NCI-H510A (cell line): ENCODE results near the gene SGMS1.
"Not testable (repeated sequence)": the region's sequence is repeated elsewhere in the genome, so short reads cannot be mapped to it uniquely, and the experiment has no call there.

Experiments
- DNase-seq: peaks from one replicate; lab custom pipeline; 2025; lab: John Stamatoyannopoulos, UW

SGMS1 gene

DNA sequence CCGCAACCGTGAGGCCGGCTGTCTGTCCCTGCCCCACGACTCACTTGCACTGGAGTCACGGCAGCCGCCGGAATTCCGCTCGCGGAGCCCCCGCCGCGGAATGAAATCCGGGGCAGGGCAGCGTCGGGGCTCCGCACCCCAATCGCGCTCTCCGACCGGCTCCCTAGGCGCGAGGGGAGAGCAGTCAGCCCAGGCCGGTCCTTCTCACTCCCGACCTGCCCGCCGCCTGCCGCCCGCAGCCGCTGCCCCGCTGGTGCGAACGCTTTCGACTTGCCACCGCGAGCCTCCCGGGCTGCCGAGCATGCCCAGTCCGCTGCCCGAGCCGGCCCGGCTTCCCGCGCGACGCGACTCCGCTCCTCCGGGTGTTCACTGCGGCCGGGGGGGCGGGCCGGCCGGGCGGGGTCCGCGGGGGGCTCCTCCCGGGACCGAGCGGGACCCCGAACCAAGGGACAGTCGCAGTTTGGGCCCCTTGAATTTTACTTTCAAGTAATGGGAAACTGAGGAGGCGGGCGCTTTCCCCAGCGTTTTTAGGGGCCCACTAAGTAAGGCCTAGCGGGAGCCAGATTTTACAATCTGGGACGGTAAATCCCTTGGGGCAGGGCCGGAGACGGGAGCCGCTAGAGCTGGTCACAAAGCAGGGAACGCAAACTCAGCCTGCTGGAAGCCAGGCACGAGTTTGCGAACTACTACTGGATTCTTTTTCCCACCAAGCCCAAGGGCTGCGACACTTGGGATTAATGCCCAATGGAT lies at the start of gene SGMS1:
SGMS1 (minus strand) TSS at position 294 of the 750 bp plus-strand sequence. CDS start 279,842 bp downstream, outside the sequence.
- peak; percentile 58 for DNase-seq

- not testable (repeated sequence) for DNase-seq
Measured at GRCh38 chr10:50672152-50672551, 48.4 kb upstream of the SGMS1 start.

- not testable (repeated sequence) for DNase-seq
Measured at GRCh38 chr10:50671645-50672044, 47.9 kb upstream of the SGMS1 start.

DNA sequence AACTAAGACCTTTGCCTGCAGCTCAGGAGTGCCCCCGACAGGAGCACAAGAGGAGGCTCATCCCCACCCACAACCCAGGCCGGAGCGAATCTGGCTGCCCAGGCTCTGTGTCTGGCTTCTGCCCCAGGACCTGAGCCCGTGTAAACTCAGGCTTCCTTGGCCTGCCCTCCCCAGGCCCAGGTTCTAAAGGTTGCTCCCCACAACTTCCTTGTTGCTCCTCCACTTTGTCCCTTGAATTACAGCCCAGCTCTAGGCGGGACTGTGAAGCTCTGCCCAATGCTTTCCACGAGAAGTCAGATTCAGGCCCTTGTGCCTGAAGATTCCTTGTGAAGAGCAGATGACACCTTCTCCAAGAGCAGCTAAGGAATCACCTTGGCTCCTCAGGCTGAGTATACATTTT lies 46.2 kb upstream of the SGMS1 start:
- DNase-seq: not testable (repeated sequence)

DNA sequence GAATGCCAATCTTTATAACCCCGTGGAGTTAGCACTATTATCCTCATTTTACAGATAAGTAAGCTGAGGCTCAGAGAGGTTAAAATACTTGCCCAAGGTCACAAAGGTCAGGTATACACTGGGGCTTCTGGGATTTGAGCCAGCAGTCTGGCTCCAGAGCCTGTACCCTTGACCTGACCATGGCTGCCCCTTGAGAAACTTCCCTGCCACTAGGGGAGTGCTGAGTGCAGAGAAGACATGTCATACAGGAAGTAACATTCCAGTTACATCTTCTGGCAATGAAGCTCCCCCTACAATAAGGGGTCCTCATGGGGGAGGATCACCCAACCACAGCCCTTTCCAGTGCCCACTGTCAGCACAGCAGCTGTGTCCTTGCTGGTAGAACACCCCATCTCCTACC lies 43.6 kb upstream of the SGMS1 start:
- not testable (repeated sequence) for DNase-seq

DNA sequence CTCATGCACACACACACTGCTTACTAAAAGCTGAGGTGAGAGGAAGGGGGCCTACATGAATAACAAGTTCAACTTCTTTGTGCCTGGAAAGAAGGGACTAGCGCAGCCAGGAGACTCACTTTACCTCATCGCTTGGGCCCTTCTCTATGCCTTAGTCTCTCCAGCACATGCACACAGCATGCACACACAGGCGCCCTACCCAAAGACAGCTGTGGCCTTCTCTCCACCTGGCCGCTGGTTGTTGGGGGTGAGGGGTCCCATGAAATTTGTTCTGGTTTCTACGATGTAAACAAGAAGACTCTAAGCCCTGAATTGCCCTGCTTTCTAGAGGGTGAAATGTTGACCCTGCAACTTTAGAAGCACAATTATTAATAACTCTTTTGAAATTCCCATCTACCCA lies 38.7 kb upstream of the SGMS1 start:
- not testable (repeated sequence) for DNase-seq

GRCh38 chr10:50661563-50661962 lies 37.8 kb upstream of the SGMS1 start:
- not testable (repeated sequence) for DNase-seq

DNA sequence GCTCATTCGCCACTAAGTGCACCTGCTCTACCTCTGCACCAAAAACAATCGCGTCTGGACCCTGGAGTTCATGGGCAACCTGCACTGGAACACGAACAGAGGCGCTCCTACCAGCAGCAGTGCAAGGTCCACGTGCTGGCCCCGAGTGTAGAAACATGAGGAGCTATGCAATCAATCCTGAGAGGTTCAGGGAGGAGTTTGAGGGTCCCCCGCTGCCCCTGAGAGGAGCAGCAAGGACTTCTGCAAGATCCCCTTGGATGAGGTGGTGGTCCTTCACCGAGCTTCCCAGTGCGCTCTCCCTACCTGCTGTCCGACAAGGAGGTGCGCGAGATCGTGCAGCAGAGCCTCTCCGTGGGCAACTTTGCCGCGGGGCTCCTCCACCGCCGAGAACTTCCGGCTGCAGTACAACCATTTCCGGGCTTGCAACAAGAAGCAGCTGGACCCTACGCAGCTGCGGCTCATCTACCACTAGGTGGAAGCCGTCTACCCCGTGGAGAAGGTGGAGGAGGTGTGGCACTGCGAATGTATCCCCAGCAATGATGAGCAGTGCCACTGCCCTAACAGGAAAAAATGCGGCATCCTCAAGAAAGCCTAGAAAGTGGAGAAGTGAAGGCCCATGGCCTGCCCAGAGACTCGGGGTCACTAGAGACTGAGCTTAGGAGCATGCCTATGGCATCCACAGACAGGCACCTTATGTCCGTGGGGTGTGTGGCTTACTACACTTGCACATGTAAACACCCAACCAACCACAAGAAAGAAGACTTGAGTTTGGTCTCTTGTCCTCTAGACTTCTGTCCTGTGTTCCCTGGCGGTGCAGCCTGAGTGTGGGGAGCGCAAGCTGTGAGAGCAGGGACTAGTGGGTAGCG lies 36.3 kb upstream of the SGMS1 start:
- peak; percentile 18 for DNase-seq

GRCh38 chr10:50659016-50659864 lies 35.5 kb upstream of the SGMS1 start:
- not testable (repeated sequence) for DNase-seq

- DNase-seq: no peak
Measured at GRCh38 chr10:50658165-50658564, 34.4 kb upstream of the SGMS1 start.

DNA sequence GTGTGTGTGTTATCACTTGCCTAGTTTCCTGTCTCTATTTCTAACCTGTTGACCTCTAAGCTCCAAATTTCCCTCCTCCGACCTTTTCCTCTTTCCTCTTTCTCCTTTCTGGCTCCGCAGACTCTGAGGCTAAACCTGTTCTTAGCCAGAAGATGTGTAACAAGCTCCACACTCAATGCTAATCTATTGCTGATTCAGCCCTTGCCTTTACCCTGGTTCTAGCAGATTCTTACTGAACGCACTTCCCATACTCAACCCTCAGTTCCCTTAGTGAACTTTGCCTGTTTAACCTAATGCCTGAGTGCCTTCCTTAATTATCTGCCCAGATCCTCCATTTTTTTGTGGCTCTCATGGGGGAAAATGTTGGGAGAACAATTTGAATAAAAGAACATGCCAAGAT lies 30.0 kb upstream of the SGMS1 start:
- DNase-seq: no peak

DNA sequence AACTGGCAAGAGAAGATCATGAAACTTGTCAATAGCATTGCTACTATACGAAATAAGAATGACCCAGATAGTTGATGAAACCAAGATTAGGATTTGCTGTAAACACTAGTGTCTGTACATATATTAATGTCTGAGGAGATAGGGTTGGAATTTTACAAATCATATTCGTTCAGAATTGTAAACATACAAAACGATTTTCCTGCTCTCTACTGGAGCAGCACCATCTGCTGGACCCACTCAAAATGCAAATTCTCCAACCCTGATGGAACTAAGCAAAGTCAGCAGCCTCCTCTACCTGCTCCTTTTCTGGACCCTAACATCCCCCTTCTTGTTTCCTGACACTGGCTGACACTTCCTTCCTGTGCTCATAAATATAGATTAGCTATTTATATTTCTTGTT lies 29.4 kb upstream of the SGMS1 start:
- DNase-seq: no peak

- DNase-seq: no peak
Measured at GRCh38 chr10:50651808-50652207, 28.1 kb upstream of the SGMS1 start.

GRCh38 chr10:50650481-50650880 lies 26.7 kb upstream of the SGMS1 start:
- DNase-seq: no peak

GRCh38 chr10:50648935-50649227 lies 25.1 kb upstream of the SGMS1 start:
- DNase-seq: no peak

- no peak for DNase-seq
Measured at GRCh38 chr10:50648089-50648934, 24.6 kb upstream of the SGMS1 start.

DNA sequence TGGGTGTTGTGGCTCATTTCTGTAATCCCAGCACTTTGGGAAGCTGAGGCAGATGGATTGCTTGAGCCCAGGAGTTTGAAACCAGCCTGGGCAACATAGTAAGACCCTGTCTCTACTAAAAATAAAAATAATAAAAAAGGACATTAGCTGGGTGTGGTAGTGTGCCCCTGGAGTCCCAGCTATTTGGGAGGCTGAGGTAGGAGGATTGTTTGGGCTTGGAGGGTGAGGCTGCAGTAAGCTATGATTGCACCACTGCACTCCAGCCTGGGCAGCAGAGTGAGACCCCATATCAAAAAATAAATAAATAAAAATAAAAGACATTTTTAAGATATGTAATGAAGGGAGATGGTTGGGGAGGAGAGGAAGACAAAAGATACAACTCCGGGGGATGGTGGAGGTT lies 23.6 kb upstream of the SGMS1 start:
- DNase-seq: not testable (repeated sequence)

GRCh38 chr10:50645236-50645635 lies 21.5 kb upstream of the SGMS1 start:
- DNase-seq: no peak

DNA sequence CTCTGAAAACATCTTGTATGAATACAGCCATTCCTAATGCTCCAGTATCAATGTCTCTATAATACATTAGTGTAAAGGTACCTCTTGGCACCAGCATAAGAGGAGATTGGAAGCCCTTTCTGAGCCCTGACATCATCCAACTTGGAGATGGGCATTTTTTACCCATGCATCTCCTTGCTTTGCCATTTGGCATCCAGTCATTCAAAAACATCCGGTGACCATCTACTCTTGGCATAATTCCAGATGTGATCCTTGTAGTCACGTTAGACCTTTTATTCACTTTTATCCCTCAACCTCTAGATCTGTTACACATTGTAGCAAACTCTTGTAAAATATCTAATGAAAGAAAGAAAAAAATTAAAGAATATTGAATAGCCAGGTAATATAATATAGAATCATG lies 17.9 kb upstream of the SGMS1 start:
- DNase-seq: no peak

DNA sequence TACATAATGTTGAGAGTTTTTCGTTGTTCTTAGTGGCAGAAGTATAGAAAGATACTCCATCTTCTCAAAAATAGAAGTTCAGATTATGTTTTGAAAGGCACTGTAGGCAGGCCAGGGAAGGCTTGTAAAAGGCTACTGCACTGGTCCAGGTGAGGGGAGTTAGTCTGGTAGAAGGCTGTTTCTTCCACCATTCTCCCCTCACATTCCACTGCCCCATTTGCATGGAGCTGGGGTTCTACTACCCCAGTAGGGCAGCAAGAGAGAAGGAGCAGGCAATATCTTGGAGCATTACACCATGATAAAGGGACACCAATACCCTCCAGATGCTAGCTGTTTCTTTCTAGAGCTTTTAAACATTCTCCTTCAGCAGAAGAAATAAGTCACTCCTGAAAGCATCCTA lies 16.5 kb upstream of the SGMS1 start:
- no peak for DNase-seq
